COR-L47 (cell line): ENCODE results near the gene ACYP1.
A peak's percentile ranks its signal among the peaks of the same experiment; 100 is the strongest.
"Not testable (repeated sequence)": the region's sequence is repeated elsewhere in the genome, so short reads cannot be mapped to it uniquely, and the experiment has no call there.

Experiments
- DNase-seq: peaks from one replicate; lab custom pipeline; 2025; lab: John Stamatoyannopoulos, UW

ACYP1 gene

GRCh38 chr14:75068294-75069120 lies 4.7 kb upstream of the ACYP1 start:
- no peak for DNase-seq

- DNase-seq, result not testable (repeated sequence)
Observed at GRCh38 chr14:75067765-75068164, 3.9 kb upstream of the ACYP1 start.

- no peak for DNase-seq
Observed at GRCh38 chr14:75067212-75067611, 3.4 kb upstream of the ACYP1 start.

- no peak for DNase-seq
Observed at GRCh38 chr14:75066691-75067090, 2.9 kb upstream of the ACYP1 start.

GRCh38 chr14:75064205-75064567 lies 362 bp upstream of the ACYP1 start:
- DNase-seq, result no peak

GRCh38 chr14:75063013-75063412 lies 811 bp downstream of the ACYP1 start:
- no peak for DNase-seq

GRCh38 chr14:75060420-75060819 lies 3.4 kb downstream of the ACYP1 start:
- DNase-seq, result no peak

- no peak for DNase-seq
Observed at GRCh38 chr14:75059642-75060041, 4.2 kb downstream of the ACYP1 start.

- DNase-seq, result no peak
Observed at GRCh38 chr14:75054421-75054820, 9.4 kb downstream of the ACYP1 start.

GRCh38 chr14:75053396-75054291 lies 10.2 kb downstream of the ACYP1 start:
- no peak for DNase-seq

GRCh38 chr14:75051556-75051899 lies 12.3 kb downstream of the ACYP1 start:
- no peak for DNase-seq

GRCh38 chr14:75050852-75051555 lies 12.8 kb downstream of the ACYP1 start, which contains the start of gene MLH3:
MLH3 (minus strand) TSS chr14:75051467; CDS start chr14:75049655, 1,812 bp downstream.
- peak; percentile 88 for DNase-seq

GRCh38 chr14:75049731-75050201 lies 14.1 kb downstream of the ACYP1 start:
- DNase-seq, result no peak

- no peak for DNase-seq
Observed at GRCh38 chr14:75049136-75049535, 14.7 kb downstream of the ACYP1 start.

- DNase-seq, result no peak
Observed at GRCh38 chr14:75048101-75048500, 15.7 kb downstream of the ACYP1 start.

- no peak for DNase-seq
Observed at GRCh38 chr14:75047506-75047905, 16.3 kb downstream of the ACYP1 start.

- DNase-seq, result no peak
Observed at GRCh38 chr14:75046899-75047298, 16.9 kb downstream of the ACYP1 start.

- DNase-seq, result no peak
Observed at GRCh38 chr14:75046275-75046674, 17.5 kb downstream of the ACYP1 start.

GRCh38 chr14:75044752-75045151 lies 19.1 kb downstream of the ACYP1 start:
- DNase-seq, result no peak

- DNase-seq, result no peak
Observed at GRCh38 chr14:75044322-75044721, 19.5 kb downstream of the ACYP1 start.

- DNase-seq, result no peak
Observed at GRCh38 chr14:75042035-75042434, 21.8 kb downstream of the ACYP1 start.

GRCh38 chr14:75041613-75042012 lies 22.2 kb downstream of the ACYP1 start:
- no peak for DNase-seq
